Activated CD4-positive, alpha-beta T cell treated with anti-CD3 and anti-CD28 coated beads, Interleukin-2, amount 10 ng/mL, durations not matched to agents 7 days and 5 days (primary cell): Measurements from ENCODE around the gene CNGA1. TPM values are rescaled to one million over a fixed set of nuclear protein-coding genes. Genes with fewer than 3 reads are reported as not detected.

Experiments
- CTCF ChIA-PET: fragments of 350-600 bp; sonication (Branson Sonifier 250); formaldehyde crosslinking; loops from one replicate; lab custom pipeline; 2021; ENCODE audit warnings: antibody characterized with exemption; lab: Charles Lee
- POLR2A ChIA-PET: fragments of 350-600 bp; sonication (Branson Sonifier 250); formaldehyde crosslinking; loops from one replicate; lab custom pipeline; 2021; ENCODE audit warnings: antibody characterized with exemption; lab: Charles Lee
- DNase-seq: peaks from one replicate; pipeline ENCODE4 v3.0.0-alpha.2; 2020
- H3K27ac Mint-ChIP-seq: one replicate; pipeline ENCODE4 v1.8.0; 2021; ENCODE audit warnings: mild to moderate bottlenecking, moderate library complexity, mixed read lengths
- H3K27me3 Mint-ChIP-seq: one replicate; pipeline ENCODE4 v1.8.0; 2021; ENCODE audit warnings: mixed read lengths
- H3K36me3 Mint-ChIP-seq: one replicate; pipeline ENCODE4 v1.8.0; 2021; ENCODE audit warnings: low read depth, mixed read lengths
- H3K4me1 Mint-ChIP-seq: one replicate; pipeline ENCODE4 v1.8.0; 2021; ENCODE audit warnings: mixed read lengths
- H3K4me3 Mint-ChIP-seq: one replicate; pipeline ENCODE4 v1.8.0; 2021; ENCODE audit warnings: mild to moderate bottlenecking, moderate library complexity, mixed read lengths
- H3K9me3 Mint-ChIP-seq: one replicate; pipeline ENCODE4 v1.8.0; 2021; ENCODE audit warnings: mixed read lengths
- total RNA-seq, 2 experiments: library from RNA; stranded (reverse); gene quantifications; one replicate each; pipeline ENCODE4 v1.2.3, GENCODE V29; 2021

CNGA1 gene
- total RNA-seq, 2 experiments from 2014 or later = not detected

DNA sequence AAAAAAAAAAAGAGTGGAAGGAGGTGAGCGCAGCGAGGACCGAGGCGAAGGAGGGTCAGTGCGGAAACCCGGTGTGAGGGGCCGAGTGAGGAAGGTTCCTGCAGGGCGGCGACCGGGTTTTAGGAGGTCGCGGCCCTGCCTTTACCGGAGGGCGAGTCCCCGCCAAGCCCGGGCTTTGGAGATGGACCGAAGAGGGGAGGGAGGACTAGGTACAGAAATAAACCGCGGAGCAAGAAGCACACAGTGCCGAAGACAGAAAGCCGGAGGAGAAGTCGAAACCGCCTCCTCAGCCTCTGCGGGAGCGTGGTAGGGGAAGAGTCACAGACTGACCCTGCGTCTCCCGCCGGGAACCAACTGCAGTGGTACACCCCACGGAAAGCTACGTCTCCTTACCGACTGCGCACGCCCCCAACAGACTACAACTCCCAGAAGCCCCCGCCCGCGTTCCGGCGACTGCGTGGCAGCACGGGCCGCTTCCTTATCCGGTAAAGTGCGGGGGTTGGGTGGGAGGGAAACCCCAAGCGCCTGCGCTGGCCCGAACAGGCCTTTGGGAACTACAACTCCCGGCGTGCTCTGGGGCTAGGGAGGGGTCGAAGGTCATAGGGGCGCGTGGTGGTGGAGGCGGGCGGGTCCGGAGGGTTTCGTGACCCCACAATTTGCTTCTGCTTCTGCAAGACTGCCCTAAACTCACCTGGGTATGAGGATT, 102.1 kb downstream of the CNGA1 start, which contains the start of gene NFXL1:
Gene NFXL1 (minus strand): TSS at position 364 of the 706 bp plus-strand sequence. CDS start 380 bp downstream, outside the sequence.
- DNase-seq = peak; percentile 97
- Mint-ChIP-seq H3K36me3 (peaks cover 17% of the 10 kb centered on the region), H3K27me3 (no peaks in the 10 kb centered on the region), H3K27ac (peak within 1 kb of the TSS; percentile 94), H3K4me3 (peak within 1 kb of the TSS; percentile 97), H3K9me3 (peaks cover 8% of the 10 kb centered on the region), H3K4me1 (peaks cover 36% of the 10 kb centered on the region)
- ChIA-PET CTCF (interaction anchor here (1.1 to 1.4 kb wide), 2 partner anchors 19 to 220 kb away, joined by 3 read pairs; partner anchors contain the start of gene TXK), POLR2A (no interaction called here)

DNA sequence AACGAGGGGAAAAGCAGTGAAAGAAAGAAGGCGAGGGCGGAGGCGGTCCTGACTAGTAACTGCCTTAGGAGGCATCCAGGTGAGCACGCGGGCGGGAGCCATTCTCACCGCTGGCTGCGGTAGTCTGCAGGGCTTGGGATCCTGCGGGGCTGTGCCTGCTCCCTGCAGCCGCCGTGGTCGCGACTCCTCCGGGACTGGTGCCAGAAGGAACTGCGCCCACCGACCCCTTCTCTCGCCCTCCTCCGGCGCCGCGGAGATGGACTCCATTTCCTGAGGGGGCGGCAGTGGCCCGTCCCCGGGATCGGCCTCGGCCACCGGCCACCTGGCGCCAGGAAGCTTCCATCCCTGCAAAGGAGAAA, 102.6 kb downstream of the CNGA1 start:
- no peaks in the 10 kb centered on the region for H3K27me3 Mint-ChIP-seq
- peak; percentile 26 for DNase-seq
- H3K9me3 Mint-ChIP-seq = peaks cover 8% of the 10 kb centered on the region
- H3K4me3 Mint-ChIP-seq = peak overlapping the region; percentile 97
- ChIA-PET POLR2A (no interaction called here), CTCF (interaction anchor here (1.1 kb wide), 1 partner anchor 20 kb away, joined by 3 read pairs; no protein-coding TSS in a partner anchor)
- H3K27ac Mint-ChIP-seq = peak overlapping the region; percentile 94
- H3K4me1 Mint-ChIP-seq = peaks cover 38% of the 10 kb centered on the region
- H3K36me3 Mint-ChIP-seq = peaks cover 22% of the 10 kb centered on the region

DNA sequence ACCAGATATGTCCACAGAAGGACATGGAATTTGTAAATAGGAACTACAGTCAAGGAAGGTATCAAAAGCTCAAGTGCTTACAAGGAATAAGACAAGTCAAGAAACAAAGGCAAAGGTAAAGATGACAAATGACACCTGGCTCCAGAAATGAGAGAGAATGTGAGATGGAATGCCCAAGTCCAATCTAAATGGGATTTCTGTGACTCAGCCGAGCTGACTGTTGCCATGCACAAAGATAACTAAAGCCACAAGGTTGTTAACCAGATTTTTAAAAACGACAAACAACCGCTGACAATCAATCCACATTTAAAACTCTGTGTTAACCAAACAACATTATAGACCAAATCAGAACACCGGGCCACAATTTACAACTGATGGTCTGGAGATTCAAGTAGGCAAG, 103.2 kb downstream of the CNGA1 start:
- Mint-ChIP-seq H3K9me3 (peaks cover 4% of the 10 kb centered on the region), H3K4me3 (peak overlapping the region; percentile 97), H3K36me3 (peaks cover 24% of the 10 kb centered on the region), H3K27me3 (no peaks in the 10 kb centered on the region), H3K4me1 (peaks cover 39% of the 10 kb centered on the region), H3K27ac (peak overlapping the region; percentile 94)
- CTCF ChIA-PET = no interaction called here
- POLR2A ChIA-PET = no interaction called here
- no peak for DNase-seq

DNA sequence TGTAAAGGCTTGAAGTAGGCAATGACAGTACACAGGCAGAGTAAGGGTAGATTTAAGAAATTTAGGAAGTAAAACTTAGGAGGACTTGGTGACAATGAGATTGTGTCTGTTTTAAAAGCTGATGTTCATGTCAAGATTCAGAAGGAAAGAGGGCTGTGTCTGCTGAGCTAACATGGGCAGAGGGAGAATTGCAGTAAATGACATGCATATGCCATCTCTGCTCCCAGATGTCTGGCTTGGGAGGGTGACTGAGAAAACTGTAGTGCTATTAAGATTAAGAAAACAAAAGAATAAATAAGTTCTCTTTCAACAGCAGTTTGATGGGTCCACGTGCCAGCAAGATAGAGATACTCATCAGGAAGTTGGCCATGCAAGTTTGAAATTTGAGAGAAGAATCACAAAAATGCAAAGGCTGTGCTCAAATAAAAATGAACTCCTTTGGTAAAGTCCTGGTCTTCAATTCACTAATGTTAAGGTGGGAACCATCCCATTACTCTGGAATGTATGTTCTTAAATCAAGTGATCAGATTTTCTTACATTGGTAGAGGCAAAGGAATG, 109.3 kb downstream of the CNGA1 start:
- no peaks in the 10 kb centered on the region for H3K27me3 Mint-ChIP-seq
- H3K36me3 Mint-ChIP-seq = peaks cover 27% of the 10 kb centered on the region
- DNase-seq = no peak
- no peaks in the 10 kb centered on the region for H3K9me3 Mint-ChIP-seq
- CTCF ChIA-PET = interaction anchor here (0.5 kb wide), 1 partner anchor 26 kb away, joined by 3 read pairs; no protein-coding TSS in a partner anchor
- no peak overlapping the region for H3K27ac Mint-ChIP-seq
- POLR2A ChIA-PET = no interaction called here
- peaks cover 22% of the 10 kb centered on the region for H3K4me1 Mint-ChIP-seq
- H3K4me3 Mint-ChIP-seq = no peak overlapping the region

DNA sequence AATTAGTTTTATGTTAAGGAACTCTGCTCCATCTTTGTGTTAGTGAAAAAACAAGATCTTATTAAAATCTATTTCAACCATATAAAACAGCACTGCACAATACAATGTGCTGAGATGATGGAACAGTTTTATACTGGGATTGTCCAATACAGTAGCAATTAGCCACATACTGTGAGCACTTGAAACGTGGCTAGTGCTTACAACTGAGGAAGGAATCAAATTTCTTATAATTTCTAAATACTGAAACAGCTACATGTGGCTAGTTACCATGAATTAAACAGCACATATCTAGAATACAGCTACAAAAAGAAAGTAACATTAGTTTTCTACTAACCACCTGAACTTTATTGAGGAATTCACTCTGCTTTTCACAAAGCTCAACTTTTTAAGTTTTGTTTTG, 116.8 kb downstream of the CNGA1 start:
- no peak overlapping the region for H3K4me3 Mint-ChIP-seq
- H3K4me1 Mint-ChIP-seq = no peaks in the 10 kb centered on the region
- no peaks in the 10 kb centered on the region for H3K9me3 Mint-ChIP-seq
- no peak for DNase-seq
- no peak overlapping the region for H3K27ac Mint-ChIP-seq
- ChIA-PET POLR2A (no interaction called here), CTCF (interaction anchor here (0.6 to 0.9 kb wide), 2 partner anchors 9 to 16 kb away, joined by 4 to 6 read pairs; no protein-coding TSS in a partner anchor)
- no peaks in the 10 kb centered on the region for H3K27me3 Mint-ChIP-seq
- peaks cover 28% of the 10 kb centered on the region for H3K36me3 Mint-ChIP-seq

DNA sequence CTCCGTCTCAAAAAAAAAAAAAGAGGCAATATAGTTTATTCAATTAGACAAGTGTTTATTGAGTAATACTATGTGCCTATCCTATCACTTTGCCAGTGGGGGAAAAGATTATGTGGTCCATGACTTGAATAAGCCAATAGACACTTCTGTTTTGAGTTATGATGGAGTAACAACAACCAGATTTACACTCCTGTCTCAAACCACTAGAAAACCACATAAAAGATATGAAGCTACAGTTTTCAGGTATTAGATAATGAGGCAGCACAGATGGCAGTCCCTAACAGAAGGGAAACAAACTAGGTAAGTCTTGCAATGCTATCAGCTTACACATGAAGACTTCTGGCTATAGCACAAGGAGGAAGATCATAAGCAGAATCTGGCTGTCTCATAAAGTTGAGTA, 124.6 kb downstream of the CNGA1 start:
- no peak for DNase-seq
- H3K9me3 Mint-ChIP-seq = no peaks in the 10 kb centered on the region
- peaks cover 6% of the 10 kb centered on the region for H3K4me1 Mint-ChIP-seq
- ChIA-PET POLR2A (interaction anchor here (0.6 kb wide), 1 partner anchor 744 kb away, joined by 3 read pairs; no protein-coding TSS in a partner anchor), CTCF (interaction anchor here (1.3 kb wide), 1 partner anchor 141 kb away, joined by 3 read pairs; no protein-coding TSS in a partner anchor)
- H3K36me3 Mint-ChIP-seq = peaks cover 47% of the 10 kb centered on the region
- H3K27me3 Mint-ChIP-seq = no peaks in the 10 kb centered on the region
- no peak overlapping the region for H3K4me3 Mint-ChIP-seq
- H3K27ac Mint-ChIP-seq = no peak overlapping the region

Other genes with a start within 250 kb of the CNGA1 start
- under 1 TPM in 1 of 2 experiments, not detected in 1; 0.22 TPM for gene CORIN, start 178.6 kb downstream of the CNGA1 start, total RNA-seq
- gene NFXL1, start 102.1 kb downstream of the CNGA1 start, total RNA-seq = 10 to 100 TPM in 1 of 2 experiments, 1 to 10 TPM in 1; 9.0 to 10.6 TPM
- under 1 TPM; 0.57 to 0.62 TPM for gene NIPAL1, start 91 bp upstream of the CNGA1 start, total RNA-seq
- 10 to 100 TPM; 42.0 to 50.1 TPM for gene TXK, start 117.6 kb upstream of the CNGA1 start, total RNA-seq